ENCODE measurements around the gene SCAND1.
A peak's percentile ranks its signal among the peaks of the same experiment; 100 is the strongest.

SCAND1 gene

DNA sequence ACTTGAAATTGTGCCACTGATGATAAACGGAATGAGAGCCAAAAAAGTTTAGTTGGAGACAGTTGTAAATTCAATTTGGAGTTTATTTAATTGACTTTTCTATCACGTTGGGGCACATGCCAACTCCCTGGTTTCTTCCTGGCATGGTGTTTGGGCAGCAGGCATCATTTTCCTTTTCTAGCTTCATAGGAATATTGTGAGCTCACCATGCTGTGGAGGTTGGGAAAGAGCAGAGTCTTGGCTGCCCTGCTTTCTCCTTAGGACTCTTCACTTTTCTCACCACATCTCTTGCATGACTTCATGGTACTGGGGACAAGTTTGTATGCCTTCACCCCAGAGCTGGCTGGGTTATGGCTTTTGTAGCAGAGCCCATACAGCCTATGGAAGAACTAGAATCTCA, 6.4 kb downstream of the SCAND1 start:
- TF ChIP-seq POLR2A (IDR thresholded peaks at IDR 0.05; ENCODE audit: low read length): no peak
- TF ChIP-seq GATA1 (IDR thresholded peaks at IDR 0.05; ENCODE audit: low read depth, low read length): no peak
- DNase-seq: no peak

DNA sequence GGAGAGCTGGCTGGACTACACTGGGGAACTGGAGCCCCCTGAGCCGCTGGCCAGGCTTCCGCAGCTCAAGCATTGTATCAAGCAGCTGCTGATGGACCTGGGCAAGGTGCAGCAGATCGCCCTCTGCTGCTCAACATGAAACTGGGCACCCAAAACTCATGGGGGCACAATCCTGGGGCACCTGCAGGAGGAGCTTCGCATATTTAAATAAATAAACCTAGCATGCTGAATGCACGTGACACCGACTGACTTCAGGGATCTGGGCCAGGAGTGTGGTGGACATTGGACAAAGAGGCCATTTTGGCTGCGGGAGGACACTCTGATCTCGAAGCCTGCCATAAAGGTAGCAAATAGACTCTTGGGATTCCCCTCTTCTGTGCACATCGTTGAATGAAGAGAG, 6.8 kb downstream of the SCAND1 start:
- peak; percentile 63 to 64 for DNase-seq

DNA sequence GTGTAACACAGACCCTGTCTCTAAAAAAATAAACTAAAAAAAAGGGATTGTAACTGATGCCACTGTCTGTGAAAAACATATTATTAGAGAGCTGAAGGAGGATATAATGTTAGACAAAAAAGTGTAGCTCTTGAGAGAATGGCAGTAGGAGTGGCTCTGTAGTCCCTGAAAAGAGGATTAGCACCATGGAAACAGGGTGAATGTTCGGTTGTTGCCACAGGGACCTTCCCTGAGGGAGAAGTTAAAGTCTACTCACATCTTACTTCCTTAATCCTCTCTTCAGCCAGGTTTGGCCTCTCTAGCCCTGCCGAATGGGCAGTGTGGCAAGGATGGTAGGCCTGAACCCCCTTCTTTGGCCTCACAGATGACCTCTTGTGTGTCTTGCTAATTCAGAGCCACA, 12.1 kb downstream of the SCAND1 start:
- TF ChIP-seq GATA1 (IDR thresholded peaks at IDR 0.05; ENCODE audit: low read depth, low read length) (no peak), POLR2A (IDR thresholded peaks at IDR 0.05; ENCODE audit: low read length) (no peak)
- no peak for DNase-seq

More for the DNA sequence above, 6.8 kb downstream of the SCAND1 start:
- TF ChIP-seq POLR2A (IDR thresholded peaks at IDR 0.05; ENCODE audit: low read length) (no peak), GATA1 (IDR thresholded peaks at IDR 0.05; ENCODE audit: low read depth, low read length) (no peak)

DNA sequence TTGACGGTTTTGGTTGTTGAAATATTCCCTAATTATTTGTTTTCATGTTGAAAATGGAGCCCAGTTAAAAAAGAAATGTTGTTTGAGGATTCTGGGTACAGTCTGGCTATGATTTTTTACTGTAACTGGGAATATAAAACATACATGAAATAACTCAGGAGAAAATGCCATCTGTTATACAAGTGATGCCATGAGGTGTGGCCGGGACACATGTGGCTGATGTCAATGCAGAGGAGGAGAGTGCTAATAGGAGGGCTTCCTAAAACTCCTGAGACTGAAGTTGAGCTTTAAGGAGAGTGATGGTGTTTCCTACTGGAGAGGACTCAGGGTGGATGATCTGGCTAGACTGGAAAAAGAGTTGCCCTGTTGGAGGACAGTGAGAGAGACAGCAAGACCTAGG, 12.7 kb downstream of the SCAND1 start:
- TF ChIP-seq GATA1 (IDR thresholded peaks at IDR 0.05; ENCODE audit: low read depth, low read length) (no peak), POLR2A (IDR thresholded peaks at IDR 0.05; ENCODE audit: low read length) (no peak)
- no peak for DNase-seq

DNA sequence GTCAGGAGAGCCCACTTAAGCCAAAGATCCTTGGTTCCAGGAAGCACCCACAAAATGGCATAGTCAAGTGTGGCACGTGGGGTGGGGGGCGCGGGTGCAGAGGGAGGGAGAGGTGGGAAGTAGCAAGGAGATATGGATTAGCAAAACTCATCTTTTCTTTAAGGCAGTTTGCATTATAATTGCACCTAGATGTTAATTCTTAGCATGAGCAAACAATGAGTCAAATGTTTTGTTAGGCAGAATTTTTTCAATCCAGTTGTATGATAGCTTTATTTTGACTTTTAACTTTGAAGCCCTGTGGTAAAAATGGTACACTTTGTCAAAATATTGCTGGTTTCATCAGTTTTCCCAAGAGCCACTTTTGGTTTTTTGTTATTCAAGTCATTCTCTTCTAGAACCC, 15.0 kb downstream of the SCAND1 start:
- DNase-seq: no peak
- TF ChIP-seq GATA1 (IDR thresholded peaks at IDR 0.05; ENCODE audit: low read depth, low read length) (no peak), POLR2A (IDR thresholded peaks at IDR 0.05; ENCODE audit: low read length) (no peak)

DNA sequence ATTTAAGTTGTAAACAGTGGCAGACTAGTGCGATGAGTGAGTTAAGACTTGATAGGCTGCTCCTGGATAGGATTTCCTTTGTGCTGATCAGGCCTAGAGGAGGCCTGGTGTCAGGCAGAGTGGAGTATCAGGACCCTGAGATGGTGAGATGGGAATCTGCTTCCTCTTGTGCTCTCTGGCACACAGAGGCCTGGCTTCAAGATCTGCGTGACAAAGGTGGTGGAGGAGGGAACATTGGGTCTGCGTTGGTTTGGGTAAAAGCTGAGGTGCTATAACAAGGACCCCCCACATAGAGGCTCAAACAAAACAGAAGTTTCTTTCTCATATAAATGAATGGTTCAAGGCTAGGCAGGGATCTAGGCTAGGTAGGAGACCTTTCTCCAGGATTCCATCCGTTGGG, 20.3 kb downstream of the SCAND1 start:
- no peak for DNase-seq
- no peak for TF ChIP-seq GATA1 (IDR thresholded peaks at IDR 0.05; ENCODE audit: low read depth, low read length)
- no peak for TF ChIP-seq POLR2A (IDR thresholded peaks at IDR 0.05; ENCODE audit: low read length)

DNA sequence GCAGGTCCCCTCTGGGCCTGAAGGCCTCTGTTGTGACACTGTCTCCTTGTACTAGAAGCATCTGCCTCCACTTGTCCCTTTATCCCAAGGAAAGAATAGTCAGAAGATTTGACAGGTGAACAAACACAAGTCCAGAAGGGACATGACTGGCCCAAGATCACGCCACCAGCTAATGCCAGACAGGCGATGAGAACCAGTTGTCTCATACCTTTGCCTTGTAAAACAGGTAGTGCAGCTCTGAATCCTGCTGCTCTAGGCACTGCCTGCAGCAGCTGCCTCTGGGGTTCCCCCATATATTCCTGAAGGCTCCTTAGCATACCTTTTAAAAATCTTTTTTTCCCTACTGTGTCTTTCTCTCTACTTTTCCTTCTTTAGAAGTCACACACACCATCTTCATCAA, 25.0 kb downstream of the SCAND1 start:
- no peak for TF ChIP-seq GATA1 (IDR thresholded peaks at IDR 0.05; ENCODE audit: low read depth, low read length)
- no peak for TF ChIP-seq POLR2A (IDR thresholded peaks at IDR 0.05; ENCODE audit: low read length)
- DNase-seq: no peak

DNA sequence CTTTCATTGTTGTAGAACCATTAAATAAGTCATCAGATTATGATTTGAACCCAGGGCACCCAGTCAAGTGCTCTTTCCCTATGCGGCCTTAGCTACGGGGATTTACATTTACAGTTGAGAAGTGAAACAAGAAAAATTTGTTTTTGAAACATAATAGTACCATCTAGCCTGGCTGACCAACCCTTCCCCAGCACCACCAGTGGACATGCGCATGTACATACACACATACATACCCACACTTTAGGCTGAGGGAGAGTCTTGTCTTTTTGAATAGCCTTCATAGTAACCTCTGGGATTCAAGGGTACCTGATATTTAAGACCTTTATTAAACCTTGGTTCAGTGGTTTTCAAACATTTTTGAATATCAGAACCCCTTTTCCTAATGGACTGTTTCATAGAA, 33.8 kb downstream of the SCAND1 start:
- TF ChIP-seq POLR2A (IDR thresholded peaks at IDR 0.05; ENCODE audit: low read length) (no peak), GATA1 (IDR thresholded peaks at IDR 0.05; ENCODE audit: low read depth, low read length) (no peak)
- DNase-seq: no peak

DNA sequence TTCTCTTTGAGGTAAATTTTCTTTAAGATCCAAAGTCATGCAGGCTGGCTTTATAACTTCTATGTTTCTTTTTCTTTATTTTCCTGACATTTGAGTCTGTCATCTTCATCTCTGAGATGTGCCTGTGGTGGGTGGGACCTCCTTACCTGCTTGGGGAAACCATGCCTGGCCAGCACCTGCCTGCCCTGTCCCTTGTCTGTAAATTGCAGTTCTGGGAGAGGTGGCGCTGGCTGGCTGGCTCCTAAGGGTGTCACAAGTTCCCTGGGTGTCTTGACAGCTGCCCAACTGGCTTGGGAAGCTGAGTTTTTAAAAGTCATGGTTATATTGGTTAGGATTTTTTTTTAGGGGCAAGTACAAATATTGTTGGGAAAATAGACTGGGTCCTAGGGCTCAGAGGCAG, 36.3 kb downstream of the SCAND1 start:
- DNase-seq: no peak
- TF ChIP-seq POLR2A (IDR thresholded peaks at IDR 0.05; ENCODE audit: low read length): no peak

DNA sequence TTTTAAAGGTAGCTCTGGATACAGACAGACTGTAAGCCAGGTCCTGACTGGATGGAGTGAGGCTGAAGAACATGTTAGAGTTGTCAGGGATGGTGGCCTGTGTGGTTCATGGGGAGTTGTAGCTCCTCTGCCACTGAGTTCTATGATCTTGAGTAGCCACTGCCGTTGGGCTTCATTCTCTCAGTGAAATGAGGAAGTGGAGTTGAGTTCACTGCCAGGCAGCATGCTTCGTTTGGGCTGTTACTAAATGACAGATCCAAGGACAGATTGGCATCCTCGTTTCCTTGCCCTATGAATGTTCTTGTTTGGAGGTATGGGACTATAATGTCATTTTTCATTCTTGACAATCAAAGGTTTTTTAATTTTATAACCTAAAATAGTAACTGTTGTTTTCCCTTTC, 37.2 kb downstream of the SCAND1 start:
- TF ChIP-seq GATA1 (IDR thresholded peaks at IDR 0.05; ENCODE audit: low read depth, low read length): no peak
- TF ChIP-seq POLR2A (IDR thresholded peaks at IDR 0.05; ENCODE audit: low read length): no peak
- no peak for DNase-seq

DNA sequence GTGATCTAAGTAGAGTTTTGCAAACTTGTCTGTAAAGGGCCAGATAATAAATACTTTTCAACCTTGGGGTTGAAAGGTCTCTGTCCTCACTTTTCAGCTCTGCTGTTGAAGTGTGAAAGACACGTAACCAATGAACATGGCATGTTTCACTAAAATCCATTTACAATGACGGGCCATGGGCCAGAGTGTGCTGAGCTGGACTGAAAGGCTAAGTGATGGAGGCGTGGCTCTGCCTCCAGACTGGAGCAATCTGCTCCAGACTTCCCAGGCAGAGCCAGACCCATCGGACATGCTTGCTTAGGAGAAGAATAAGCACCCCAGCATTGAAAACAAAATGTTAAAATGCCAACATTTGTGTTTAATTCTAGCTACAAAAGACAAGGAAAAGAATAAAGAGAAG, 41.4 kb downstream of the SCAND1 start:
- TF ChIP-seq GATA1 (IDR thresholded peaks at IDR 0.05; ENCODE audit: low read depth, low read length) (no peak), POLR2A (IDR thresholded peaks at IDR 0.05; ENCODE audit: low read length) (no peak)

DNA sequence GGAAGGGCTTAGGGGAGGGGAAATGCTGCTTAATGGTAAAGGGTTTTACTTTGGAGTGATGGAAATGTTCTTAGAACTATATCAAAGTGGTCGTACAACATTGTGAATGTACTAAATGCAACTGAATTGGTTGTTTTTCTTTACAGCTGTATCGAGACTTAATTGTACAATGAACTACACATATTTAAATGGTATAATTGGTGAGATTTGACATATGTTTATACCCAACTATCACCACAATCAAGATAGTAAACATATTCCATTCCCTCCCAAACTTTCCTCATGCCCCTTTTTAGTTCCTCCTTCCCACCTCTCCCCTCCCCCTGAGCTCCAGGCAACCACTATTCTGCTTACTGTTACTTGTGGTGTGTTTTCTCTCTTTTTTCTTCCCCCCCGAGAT, 44.0 kb downstream of the SCAND1 start:
- DNase-seq: no peak
- no peak for TF ChIP-seq GATA1 (IDR thresholded peaks at IDR 0.05; ENCODE audit: low read depth, low read length)
- no peak for TF ChIP-seq POLR2A (IDR thresholded peaks at IDR 0.05; ENCODE audit: low read length)

More for the DNA sequence above, 41.4 kb downstream of the SCAND1 start:
- no peak for DNase-seq

DNA sequence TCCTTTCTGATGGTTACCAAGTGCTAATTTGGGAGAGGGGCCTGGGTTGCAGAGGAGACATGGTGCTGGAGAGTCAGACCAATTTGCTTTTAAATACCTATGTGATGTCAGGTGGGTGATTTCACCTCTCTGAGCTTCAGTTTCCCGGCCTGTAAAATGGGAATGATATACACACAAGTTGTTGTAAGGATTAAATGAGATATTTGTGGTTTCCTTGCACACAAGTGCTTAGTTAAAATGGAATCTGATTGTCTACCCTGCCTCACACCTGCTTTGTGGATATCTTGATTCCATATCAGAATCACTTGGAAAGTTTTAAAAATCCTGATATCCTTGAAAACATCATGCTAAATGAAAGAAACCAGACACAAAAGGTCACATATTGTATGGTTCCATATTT, 44.5 kb downstream of the SCAND1 start:
- no peak for DNase-seq
- no peak for TF ChIP-seq POLR2A (IDR thresholded peaks at IDR 0.05; ENCODE audit: low read length)
- no peak for TF ChIP-seq GATA1 (IDR thresholded peaks at IDR 0.05; ENCODE audit: low read depth, low read length)

DNA sequence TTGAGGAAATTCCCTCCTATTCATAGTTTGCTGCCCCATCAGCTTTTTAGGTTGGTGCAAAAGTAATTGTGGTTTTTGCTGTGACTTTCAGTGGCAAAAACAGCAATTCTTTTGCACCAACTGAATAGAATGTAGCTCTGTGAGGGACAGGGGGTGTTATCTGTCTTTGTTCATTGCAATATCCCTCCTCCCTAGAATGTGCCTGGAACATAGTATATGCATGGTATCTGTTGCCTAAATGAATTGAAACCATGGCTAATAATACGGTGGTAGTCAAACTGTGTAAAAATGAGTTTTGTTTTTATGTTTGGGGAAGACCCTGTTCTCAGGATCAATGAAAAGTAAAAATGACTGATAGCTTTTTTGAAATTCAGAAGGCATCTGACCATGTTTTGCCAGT, 45.1 kb downstream of the SCAND1 start:
- TF ChIP-seq POLR2A (IDR thresholded peaks at IDR 0.05; ENCODE audit: low read length) (no peak), GATA1 (IDR thresholded peaks at IDR 0.05; ENCODE audit: low read depth, low read length) (no peak)
- no peak for DNase-seq

DNA sequence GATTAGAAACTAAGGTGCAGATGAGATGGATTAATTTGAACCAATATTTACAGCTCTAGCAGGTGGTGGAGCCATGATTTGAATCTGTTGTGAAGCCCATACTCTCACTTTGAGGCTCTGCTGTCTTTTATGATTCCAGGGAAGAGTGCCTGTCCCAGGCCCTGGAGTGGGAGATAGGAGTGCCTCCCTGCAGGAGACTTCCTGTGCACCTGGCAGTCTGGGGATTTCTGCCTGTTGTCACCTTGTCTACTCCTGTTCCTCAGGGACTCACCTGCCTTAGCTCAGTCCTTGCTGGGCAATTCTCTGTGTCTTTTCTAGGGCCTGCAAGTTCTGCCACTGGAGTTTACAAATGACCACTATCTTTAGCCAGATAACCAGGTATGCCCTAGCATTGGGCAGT, 46.3 kb downstream of the SCAND1 start:
- DNase-seq: no peak
- TF ChIP-seq POLR2A (IDR thresholded peaks at IDR 0.05; ENCODE audit: low read length): no peak
- TF ChIP-seq GATA1 (IDR thresholded peaks at IDR 0.05; ENCODE audit: low read depth, low read length): no peak

DNA sequence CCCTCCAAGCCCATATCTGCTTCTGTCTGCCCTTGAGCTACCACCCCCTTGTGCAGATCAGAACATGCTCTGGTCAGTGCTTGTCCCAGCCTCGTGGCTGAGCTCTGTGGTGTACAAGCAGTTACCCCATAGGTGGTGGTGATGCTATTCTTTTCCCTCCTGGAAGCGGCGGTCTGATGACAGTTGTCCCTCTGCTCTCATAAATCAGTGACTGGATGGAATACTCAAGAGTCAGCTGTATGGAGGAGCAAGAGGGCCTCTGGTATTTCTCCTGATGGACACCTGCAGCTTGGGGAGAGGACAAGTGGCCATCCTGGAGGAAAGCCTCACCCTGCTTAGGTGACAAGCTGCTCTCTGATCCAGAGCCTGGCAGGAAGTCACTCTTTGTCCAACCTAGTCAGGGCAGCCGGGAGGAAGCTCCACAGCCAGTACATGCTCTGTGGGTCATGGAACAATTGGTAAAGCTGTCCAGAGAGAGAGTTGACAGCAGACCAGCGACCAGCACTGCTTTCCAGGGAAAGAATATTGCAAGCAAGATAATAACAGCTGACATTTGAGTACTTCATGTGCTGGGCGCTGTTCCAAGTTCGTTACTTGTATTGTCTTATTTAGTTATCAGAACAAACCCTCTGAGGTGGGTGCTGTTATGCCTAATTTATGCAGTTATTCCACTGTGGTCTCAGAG, 47.1 kb downstream of the SCAND1 start:
- TF ChIP-seq POLR2A (IDR thresholded peaks at IDR 0.05; ENCODE audit: low read length) (no peak), GATA1 (IDR thresholded peaks at IDR 0.05; ENCODE audit: low read depth, low read length) (no peak)
- DNase-seq: peak; percentile 57 to 83
